ENCODE data around the gene TBL1X. TPM values are rescaled to one million over a fixed set of nuclear protein-coding genes. Genes with fewer than 3 reads are reported as not detected.

Gene TBL1X
- total and polyA plus RNA-seq, 2 of the 8 experiments (the other 6 are each of a cell fraction or from before 2014, with no cell fraction given) = 13.3 to 25.6 TPM

DNA sequence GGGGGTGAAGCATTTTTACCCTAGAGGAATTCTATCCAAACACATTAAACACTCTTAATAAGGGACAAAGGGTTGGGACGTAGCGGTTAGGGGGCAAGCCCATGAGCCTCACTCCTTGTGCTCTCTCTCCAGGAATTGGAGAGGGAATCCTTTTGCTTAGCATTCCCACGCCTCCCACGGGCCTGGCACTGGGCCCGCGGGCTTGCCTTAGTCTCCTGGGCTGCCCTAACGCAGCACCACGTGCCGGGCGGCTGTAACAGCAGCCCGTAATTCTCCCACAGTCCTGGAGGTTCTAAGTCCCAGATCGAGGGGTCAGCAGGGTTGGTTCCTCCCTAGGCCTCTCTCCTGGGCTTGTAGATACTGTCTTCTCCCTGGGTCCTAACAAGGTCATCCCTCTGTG is 67.5 kb downstream of the TBL1X start:
- H3K14ac ChIP-seq (ENCODE audit: insufficient read length) = no peak overlapping the region
- H3K4me2 ChIP-seq (ENCODE audit: insufficient read depth in 1 of 2, low read depth in 2 of 2, low read length in 2 of 2) = no peak overlapping the region; a peak in 1 of 4 replicates
- no peak overlapping the region for H4K8ac ChIP-seq (ENCODE audit: extremely low read depth, insufficient read depth, low read length)
- H3K79me1 ChIP-seq (ENCODE audit: low read depth, low read length) = no peaks in the 10 kb centered on the region
- WGBS, 2 experiments (ENCODE audit: extremely low coverage in 1 of 2, insufficient coverage in 1 of 2, insufficient read length in 1 of 2, insufficient replicate concordance in 2 of 2, low coverage in 1 of 2, low lambda C conversion rate in 2 of 2, missing lambda C conversion rate in 1 of 2) = 85% methylated on average over 6 of the region's 12 CpGs; no CpG with 5 or more reads in 1 of the 2 experiments
- DNase-seq (ENCODE audit: low read depth in 1 of 2, low spot score in 2 of 2) (no peak), FAIRE-seq (no peak)
- H2BK15ac ChIP-seq (ENCODE audit: low read length) = no peak overlapping the region
- H3K18ac ChIP-seq (ENCODE audit: extremely low read depth, low read length) = no peak overlapping the region
- H3K56ac ChIP-seq (replicated peaks; ENCODE audit: insufficient read length, low read depth, low read length) = no peak overlapping the region
- peak overlapping the region; percentile 27 for H4K91ac ChIP-seq (replicated peaks; ENCODE audit: insufficient read length, low read length)
- no peak overlapping the region for H3K27ac ChIP-seq (ENCODE audit: low read depth, low read length)
- H2BK120ac ChIP-seq (replicated peaks; ENCODE audit: low read depth, low read length) = no peak overlapping the region
- no peak overlapping the region for H2AK5ac ChIP-seq (ENCODE audit: low read depth, low read length)
- no peaks in the 10 kb centered on the region for H3K36me3 ChIP-seq (ENCODE audit: control insufficient read depth in 2 of 4, insufficient read depth in 4 of 4, low read length in 3 of 4)
- H2BK5ac ChIP-seq (ENCODE audit: low read depth, low read length) = no peak overlapping the region
- CTCF ChIA-PET (ENCODE audit: partially characterized antibody) = no interaction called here
- peaks cover 0 to 36% of the 10 kb centered on the region in 2 experiments; a peak in 2 of 4 replicates for H3K79me2 ChIP-seq (ENCODE audit: control insufficient read depth in 1 of 2, insufficient read depth in 2 of 2, low read length in 2 of 2)
- peaks cover 0 to 36% (median 10%) of the 10 kb centered on the region in 4 experiments; a peak in 6 of 7 replicates for H3K4me1 ChIP-seq (replicated peaks in 1 of 4; ENCODE audit: control insufficient read depth in 3 of 4, insufficient read depth in 4 of 4, low read length in 3 of 4)
- H3K9me3 ChIP-seq (ENCODE audit: insufficient read depth in 2 of 2, low read depth in 1 of 2, low read length in 1 of 2) = no peaks in the 10 kb centered on the region
- H4K20me1 ChIP-seq (replicated peaks in 1 of 2; ENCODE audit: control insufficient read depth in 1 of 2, insufficient read depth in 2 of 2, low read length in 2 of 2) = peaks cover 0 to 2% of the 10 kb centered on the region in 2 experiments
- H3K4ac ChIP-seq (replicated peaks; ENCODE audit: insufficient read length, low read depth, low read length) = no peak overlapping the region
- H2BK12ac ChIP-seq (ENCODE audit: low read depth, low read length) = no peak overlapping the region
- H3K9ac ChIP-seq (replicated peaks in 1 of 4; ENCODE audit: extremely low read depth in 1 of 4, low read depth in 3 of 4, low read length in 3 of 4) = no peak overlapping the region
- H2AFZ ChIP-seq (ENCODE audit: low read length) = no peak overlapping the region
- no peak overlapping the region for H2BK20ac ChIP-seq (ENCODE audit: low read length)
- H3K4me3 ChIP-seq (ENCODE audit: extremely low read depth in 1 of 4, insufficient read depth in 2 of 4, low read depth in 3 of 4, low read length in 4 of 4) = no peak overlapping the region
- POLR2A ChIA-PET (ENCODE audit: partially characterized antibody) = no interaction called here
- H3K23ac ChIP-seq (ENCODE audit: insufficient read length) = no peak overlapping the region
- H3K23me2 ChIP-seq (ENCODE audit: low read depth, low read length) = no peaks in the 10 kb centered on the region
- H4K5ac ChIP-seq (ENCODE audit: insufficient read length, low read depth, low read length) = no peak overlapping the region
- no peaks in the 10 kb centered on the region for H3K27me3 ChIP-seq (replicated peaks in 1 of 4; ENCODE audit: control insufficient read depth in 3 of 4, extremely low read depth in 1 of 4, insufficient read depth in 3 of 4, low read length in 3 of 4)
- TF ChIP-seq HDAC6 (IDR thresholded peaks at IDR 0.05; ENCODE audit: low read depth, low read length) (no peak), KDM5A (IDR thresholded peaks at IDR 0.05; ENCODE audit: low read length) (no peak), SIX5 (IDR thresholded peaks at IDR 0.05; ENCODE audit: low read depth, low read length) (no peak), EGR1 (IDR thresholded peaks at IDR 0.05; ENCODE audit: borderline replicate concordance, low read depth, low read length) (no peak)

Data from H1 (cell line).